IMR-90 (cell line): ENCODE results near the gene TGFA. TPM values are rescaled to one million over a fixed set of nuclear protein-coding genes. Genes with fewer than 3 reads are reported as not detected.

Experiments
- ATAC-seq: fragments of 200-7000 bp; cut with Tn5 transposase; 2 replicates; pipeline ENCODE4 v1.9.1; 2020; ENCODE audit warnings: low read depth, mild to moderate bottlenecking, moderate library complexity
- BruUV-seq: library from RNA; stranded (reverse); fragments of 400-500 nt; replicated peaks from 2 replicates; lab custom pipeline; 2021; lab: Mats Ljungman, UMichigan
- CTCF ChIA-PET: fragments of 300-600 bp; formaldehyde crosslinking; extraction: SDS; loops from one replicate; lab custom pipeline; 2021; ENCODE audit warnings: antibody characterized with exemption; lab: Yijun Ruan, JAX
- POLR2A ChIA-PET: fragments of 300-600 bp; sonication (Branson Sonifier 250); formaldehyde crosslinking; loops from one replicate; lab custom pipeline; 2022; ENCODE audit warnings: antibody characterized with exemption; ENCODE audit not compliant: unreplicated experiment; lab: Charles Lee
- DNase-seq: peaks from one replicate; pipeline ENCODE4 v3.0.0; 2013
- H2AFZ ChIP-seq: replicated peaks from 2 replicates; pipeline ENCODE3; 2013; ENCODE audit warnings: low read length, mild to moderate bottlenecking; ENCODE audit not compliant: poor library complexity
- H2AK5ac ChIP-seq: 2 replicates; pipeline ENCODE4 v1.6.1; 2013; ENCODE audit warnings: low read depth, low read length, inconsistent platforms
- H2AK9ac ChIP-seq: replicated peaks from 2 replicates; pipeline ENCODE3; 2013; ENCODE audit warnings: mild to moderate bottlenecking, low read depth, low read length, moderate library complexity; ENCODE audit not compliant: poor library complexity
- H2BK120ac ChIP-seq: 2 replicates; pipeline ENCODE4 v1.6.1; 2013; ENCODE audit warnings: low read depth, low read length, inconsistent platforms
- H2BK15ac ChIP-seq: 3 replicates; pipeline ENCODE4 v1.6.1; 2013; ENCODE audit warnings: low read depth, low read length, inconsistent platforms
- H2BK20ac ChIP-seq: 2 replicates; pipeline ENCODE4 v1.6.1; 2013; ENCODE audit warnings: low read depth, mild to moderate bottlenecking, inconsistent platforms, low read length, moderate library complexity
- H2BK5ac ChIP-seq: 2 replicates; pipeline ENCODE4 v1.6.1; 2013; ENCODE audit warnings: mild to moderate bottlenecking, low read depth, low read length, inconsistent platforms; ENCODE audit not compliant: poor library complexity, severe bottlenecking
- H3K14ac ChIP-seq: replicated peaks from 2 replicates; pipeline ENCODE4 v1.6.1; 2013; ENCODE audit warnings: low read depth, low read length, inconsistent platforms
- H3K18ac ChIP-seq: 2 replicates; pipeline ENCODE4 v1.6.1; 2013; ENCODE audit warnings: low read depth, low read length, control low read depth
- H3K23ac ChIP-seq: 2 replicates; pipeline ENCODE4 v1.6.1; 2013; ENCODE audit warnings: low read depth, low read length, inconsistent platforms
- H3K27ac ChIP-seq: 2 replicates; pipeline ENCODE4 v1.5.1; 2013; ENCODE audit warnings: mild to moderate bottlenecking, control low read depth, low read length; ENCODE audit not compliant: insufficient read depth
- H3K27me3 ChIP-seq: 2 replicates; pipeline ENCODE4 v1.6.1; 2013; ENCODE audit warnings: low read length; ENCODE audit not compliant: control insufficient read depth, insufficient read depth
- H3K36me3 ChIP-seq: 2 replicates; pipeline ENCODE4 v1.6.1; 2013; ENCODE audit warnings: low read length, mixed read lengths; ENCODE audit not compliant: control insufficient read depth, insufficient read depth
- H3K4ac ChIP-seq: 2 replicates; pipeline ENCODE4 v1.6.1; 2013; ENCODE audit warnings: low read depth, low read length, inconsistent platforms
- H3K4me1 ChIP-seq: 2 replicates; pipeline ENCODE4 v1.6.1; 2013; ENCODE audit warnings: low read length, mixed read lengths; ENCODE audit not compliant: control insufficient read depth, insufficient read depth
- H3K4me2 ChIP-seq: 2 replicates; pipeline ENCODE4 v1.6.1; 2013; ENCODE audit warnings: low read depth, mild to moderate bottlenecking, control low read depth, low read length, moderate library complexity
- H3K4me3 ChIP-seq: 2 replicates; pipeline ENCODE4 v1.5.1; 2013; ENCODE audit warnings: low read depth, mild to moderate bottlenecking, control low read depth, low read length, moderate library complexity; ENCODE audit not compliant: insufficient read depth
- H3K56ac ChIP-seq: 2 replicates; pipeline ENCODE4 v1.6.1; 2013; ENCODE audit warnings: low read length, inconsistent platforms; ENCODE audit not compliant: insufficient read depth; ENCODE audit errors: extremely low read depth
- H3K79me1 ChIP-seq, 2 experiments: 2 replicates each; pipeline ENCODE4 v1.6.1; 2013; ENCODE audit warnings: low read length in 2 of 2, inconsistent platforms in 1 of 2, low read depth in 1 of 2
- H3K9ac ChIP-seq: 2 replicates; pipeline ENCODE4 v1.6.1; 2013; ENCODE audit warnings: low read depth, low read length, control low read depth
- H3K9me1 ChIP-seq: 2 replicates; pipeline ENCODE4 v1.6.1; 2013; ENCODE audit warnings: low read length, inconsistent platforms; ENCODE audit not compliant: insufficient read depth
- H3K9me3 ChIP-seq: 2 replicates; pipeline ENCODE4 v1.6.1; 2013; ENCODE audit warnings: low read length; ENCODE audit not compliant: control insufficient read depth, insufficient read depth
- H4K20me1 ChIP-seq: 2 replicates; pipeline ENCODE4 v1.6.1; 2013; ENCODE audit warnings: low read length, inconsistent platforms; ENCODE audit not compliant: insufficient read depth
- H4K5ac ChIP-seq: 2 replicates; pipeline ENCODE4 v1.6.1; 2013; ENCODE audit warnings: mild to moderate bottlenecking, low read depth, low read length, control low read depth
- H4K8ac ChIP-seq, 2 experiments: 2 replicates each; pipeline ENCODE4 v1.6.1; 2013; ENCODE audit warnings: low read depth in 2 of 2, low read length in 2 of 2, control low read depth in 1 of 2, inconsistent platforms in 1 of 2
- H4K91ac ChIP-seq: 2 replicates; pipeline ENCODE4 v1.6.1; 2013; ENCODE audit warnings: low read depth, low read length, inconsistent platforms; ENCODE audit not compliant: insufficient read depth
- RAD21 ChIP-seq: IDR thresholded peaks from 2 replicates; pipeline ENCODE4 v1.6.1; 2012; ENCODE audit warnings: low read length, improper control_type of control experiment
- USF2 ChIP-seq: fragments of 150-350 bp; IDR thresholded peaks from 2 replicates; pipeline ENCODE4 v1.6.1; 2017; ENCODE audit warnings: mild to moderate bottlenecking, antibody characterized with exemption, low read length, low read depth
- WGBS, 2 experiments: methylation state at CpG; one replicate each; pipeline versions ENCODE4 v1.1.5 to v1.1.7; 2013; ENCODE audit warnings: missing lambda C conversion rate in 2 of 2; ENCODE audit not compliant: insufficient read length in 1 of 2; ENCODE audit errors: extremely low coverage in 2 of 2; 5-methylcytosine and 5-hydroxymethylcytosine counted together
- dilution Hi-C: fragments of 300-500 bp; cut with HindIII; formaldehyde crosslinking; loops from one replicate; pipeline ENCODE4 v1.14.3; 2018; ENCODE audit warnings: low sequenced_read_pairs; ENCODE audit not compliant: unreplicated experiment
- in situ Hi-C: fragments of 300-500 bp; cut with MboI; formaldehyde crosslinking; loops from 3 replicates; pipeline ENCODE4 v1.14.3; 2019; ENCODE audit warnings: low sequenced_read_pairs, inconsistent platforms, mixed read lengths
- intact Hi-C: fragments of 100-400 bp; cut with micrococcal nuclease; formaldehyde crosslinking; loops from 2 replicates; pipeline ENCODE4 v1.10.0; 2022
- polyA plus RNA-seq, 3 experiments: library from polyadenylated mRNA; depleted of rRNA; stranded (reverse); fragments of >200 nt; gene quantifications; 2 replicates each; pipeline ENCODE4 v1.2.3, GENCODE V29; 2012; ENCODE audit warnings: low replicate concordance in 1 of 3
- total RNA-seq: library from RNA; depleted of rRNA; stranded (reverse); fragments of >200 nt; gene quantifications from 2 replicates; pipeline ENCODE4 v1.2.3, GENCODE V29; 2012

TGFA gene
- total and polyA plus RNA-seq, 2 of the 4 experiments (the other 2 are of a cell fraction): not detected

GRCh38 chr2:70425682-70426301 is 127.8 kb downstream of the TGFA start:
- H2BK120ac ChIP-seq: no peak overlapping the region
- POLR2A ChIA-PET: no interaction called here
- in situ Hi-C loops: no loop called here

More at GRCh38 chr2:70425682-70426301, 127.8 kb downstream of the TGFA start:
- DNase-seq: no peak
- H3K79me1 ChIP-seq: no peaks in the 10 kb centered on the region
- dilution Hi-C loops (no loop called here), intact Hi-C loops (no loop called here)
- H3K23ac ChIP-seq: no peak overlapping the region
- WGBS, 2 experiments: 0% methylated on average over 1 of the region's 7 CpGs; no CpG with 5 or more reads in 1 of the 2 experiments
- H3K36me3 ChIP-seq: no peaks in the 10 kb centered on the region
- H4K8ac ChIP-seq: no peak overlapping the region
- no peak for ATAC-seq
- no peak overlapping the region for H3K4me3 ChIP-seq
- H3K9ac ChIP-seq: no peak overlapping the region
- H2BK20ac ChIP-seq: no peak overlapping the region
- H4K5ac ChIP-seq: no peak overlapping the region
- TF ChIP-seq USF2: no peak
- TF ChIP-seq RAD21: no peak
- no peak overlapping the region for H3K18ac ChIP-seq
- H2AK9ac ChIP-seq: no peak overlapping the region
- peaks cover 2% of the 10 kb centered on the region; the same call in 1 of the 2 replicates for H3K27me3 ChIP-seq
- H2AFZ ChIP-seq: no peak overlapping the region
- no peak overlapping the region for H2AK5ac ChIP-seq
- no peak overlapping the region for H3K4me2 ChIP-seq
- no peak overlapping the region for H3K4ac ChIP-seq
- no peak overlapping the region for H3K56ac ChIP-seq
- H3K9me1 ChIP-seq: no peaks in the 10 kb centered on the region
- CTCF ChIA-PET: no interaction called here
- H3K4me1 ChIP-seq: no peaks in the 10 kb centered on the region
- H2BK5ac ChIP-seq: no peak overlapping the region
- no peaks in the 10 kb centered on the region for H4K20me1 ChIP-seq
- no peak overlapping the region for H3K27ac ChIP-seq
- no peaks in the 10 kb centered on the region for H3K9me3 ChIP-seq
- H4K91ac ChIP-seq: no peak overlapping the region
- no peak overlapping the region for H3K14ac ChIP-seq
- no peak overlapping the region for H2BK15ac ChIP-seq
- BruUV-seq: no TSS peak
